Left lung (tissue), 10 donors: ENCODE results near the gene ZFYVE26. TPM values are rescaled to one million over a fixed set of nuclear protein-coding genes. Genes with fewer than 3 reads are reported as not detected.

ENCODE experiments used
- ATAC-seq: fragments of 200-7000 bp; cut with Tn5 transposase; one replicate; pipeline ENCODE4 v1.9.1; 2020; ENCODE audit warnings: moderate library complexity
- DNase-seq, 4 donors: peaks; one replicate each; pipeline ENCODE4 v3.0.0-alpha.2; 2013 to 2020
- H3K27ac ChIP-seq, 2 donors: fragments of 200-600 bp; sonication (generic) in 1 of 2; one replicate each; pipeline versions ENCODE4 v1.5.0 to v1.8.0; 2020 to 2021
- H3K27me3 ChIP-seq, 2 donors: fragments of 200-600 bp; sonication (generic) in 1 of 2; one replicate each; pipeline versions ENCODE4 v1.5.0 to v1.8.0; 2020 to 2021
- H3K36me3 ChIP-seq, 2 donors: fragments of 200-600 bp; sonication (generic) in 1 of 2; one replicate each; pipeline versions ENCODE4 v1.5.0 to v1.8.0; 2020 to 2021
- H3K4me1 ChIP-seq, 2 donors: fragments of 200-600 bp; one replicate each; pipeline ENCODE4 v1.8.0; 2021
- H3K4me3 ChIP-seq, 2 donors: fragments of 200-600 bp; sonication (generic) in 1 of 2; one replicate each; pipeline versions ENCODE4 v1.5.0 to v1.8.0; 2020 to 2021; ENCODE audit warnings: mild to moderate bottlenecking in 1 of 2
- H3K9me3 ChIP-seq, 2 donors: fragments of 200-600 bp; sonication (generic) in 1 of 2; one replicate each; pipeline versions ENCODE4 v1.5.0 to v1.8.0; 2020 to 2021
- CTCF ChIP-seq, 2 donors: fragments of 200-600 bp; sonication (generic) in 1 of 2; IDR thresholded peaks; one replicate each; pipeline versions ENCODE4 v1.5.0 to v1.8.0; 2021; ENCODE audit warnings: antibody characterized with exemption in 2 of 2
- intact Hi-C, 2 donors: fragments of 100-400 bp; cut with DNase I; formaldehyde crosslinking; loops; one replicate each; pipeline versions ENCODE4 v1.11.2 to v1.14.2; 2022
- polyA plus RNA-seq, 6 donors: library from polyadenylated mRNA; unstranded; fragments of 120-200 nt; gene quantifications; one replicate each; pipeline ENCODE4 v1.2.1, GENCODE V29; 2013; ENCODE audit not compliant: insufficient read length in 6 of 6
- total RNA-seq, 2 donors: library from RNA; stranded (reverse); fragmentation: NEBNext Ultra II Directional; extraction: Animal tissue kit (Norgen Biotek cat#: 25700); gene quantifications; one replicate each; pipeline ENCODE4 v1.2.1, GENCODE V29; 2021
- donor health status: DM: no; HTN: yes; CAD: no.
- donor health status: DM: no; HTN: no; CAD: no.

Gene ZFYVE26
- total and polyA plus RNA-seq, 8 donors: 15.9 to 47.8 (median 17.7) TPM

GRCh38 chr14:67697006-67697405 is 119.4 kb downstream of the ZFYVE26 start:
- Histone ChIP-seq H3K27me3 (no peaks in the 10 kb centered on the region), H3K27ac (no peak overlapping the region), H3K4me3 (no peak overlapping the region), H3K36me3 (peaks cover 0 to 6% of the 10 kb centered on the region in 2 donors), H3K4me1 (peaks cover 5 to 23% of the 10 kb centered on the region in 2 donors), H3K9me3 (no peaks in the 10 kb centered on the region)
- intact Hi-C loops: no loop called here
- TF ChIP-seq CTCF (IDR thresholded peaks at IDR 0.05): no peak
- no peak for DNase-seq
- ATAC-seq: no peak

Other genes with a start within 250 kb of the ZFYVE26 start
- 10 to 100 TPM; 12.8 to 21.6 TPM for gene PIGH, start 216.3 kb downstream of the ZFYVE26 start, total RNA-seq
- 10 to 100 TPM; 22.4 to 28.6 (median 23.5) TPM for gene PIGH, start 216.3 kb downstream of the ZFYVE26 start, polyA plus RNA-seq
- 10 to 100 TPM in 1 of 2 donors, 1 to 10 TPM in 1; 6.0 to 14.8 TPM for gene ARG2, start 196.7 kb downstream of the ZFYVE26 start, total RNA-seq
- gene ARG2, start 196.7 kb downstream of the ZFYVE26 start, polyA plus RNA-seq: 1 to 10 TPM; 1.9 to 3.9 (median 2.8) TPM
- 100 to 1,000 TPM in 1 of 2 donors, 10 to 100 TPM in 1; 97.6 to 123 TPM for gene VTI1B, start 142.0 kb downstream of the ZFYVE26 start, total RNA-seq
- gene VTI1B, start 142.0 kb downstream of the ZFYVE26 start, polyA plus RNA-seq: 10 to 100 TPM; 79.1 to 87.4 (median 86.2) TPM
- gene RDH11, start 120.8 kb downstream of the ZFYVE26 start, total RNA-seq: 10 to 100 TPM; 69.0 to 97.1 TPM
- gene RDH11, start 120.8 kb downstream of the ZFYVE26 start, polyA plus RNA-seq: 10 to 100 TPM; 60.6 to 69.2 (median 66.7) TPM
- under 1 TPM; 0.12 to 0.16 TPM for gene RDH12, start 114.7 kb downstream of the ZFYVE26 start, total RNA-seq
- gene RDH12, start 114.7 kb downstream of the ZFYVE26 start, polyA plus RNA-seq: 1 to 10 TPM in 3 of 6 donors, under 1 TPM in 3; 0.32 to 1.2 (median 0.88) TPM
- 10 to 100 TPM; 18.3 TPM for gene RAD51B, start 3.2 kb upstream of the ZFYVE26 start, total RNA-seq
- 10 to 100 TPM; 10.8 to 15.7 (median 12.4) TPM for gene RAD51B, start 3.2 kb upstream of the ZFYVE26 start, polyA plus RNA-seq